PC-3 (cell line): Measurements from ENCODE around the gene BCR. TPM values are rescaled to one million over a fixed set of nuclear protein-coding genes. Genes with fewer than 3 reads are reported as not detected.

Source experiments
- ATAC-seq: fragments of 200-7000 bp; cut with Tn5 transposase; 2 replicates; pipeline ENCODE4 v1.9.1; 2020; ENCODE audit warnings: mild to moderate bottlenecking, moderate library complexity
- BruUV-seq: library from RNA; stranded (reverse); fragments of 400-500 nt; replicated peaks from 2 replicates; lab custom pipeline; 2021; lab: Mats Ljungman, UMichigan
- CTCF ChIA-PET: fragments of 300-600 bp; sonication (Branson Sonifier 250); formaldehyde crosslinking; loops from one replicate; lab custom pipeline; 2022; ENCODE audit warnings: antibody characterized with exemption; lab: Charles Lee
- POLR2A ChIA-PET: fragments of 300-600 bp; sonication (Branson Sonifier 250); formaldehyde crosslinking; loops from one replicate; lab custom pipeline; 2022; ENCODE audit warnings: antibody characterized with exemption; ENCODE audit not compliant: unreplicated experiment; lab: Charles Lee
- DNase-seq: peaks from one replicate; pipeline ENCODE4 v3.0.0-alpha.2; 2015
- H2AFZ ChIP-seq: fragments of 300-600 bp; sonication (generic); 2 replicates; pipeline ENCODE4 v1.6.0; 2016; ENCODE audit warnings: antibody characterized with exemption, low read length
- H3F3A ChIP-seq: fragments of 300-600 bp; sonication (generic); one replicate; pipeline ENCODE4 v1.6.0; 2017; ENCODE audit warnings: antibody characterized with exemption, low read length, control low read depth, mild to moderate bottlenecking; ENCODE audit not compliant: unreplicated experiment
- H3K27ac ChIP-seq: fragments of 300-600 bp; sonication (generic); 2 replicates; pipeline ENCODE4 v1.5.1; 2016; ENCODE audit warnings: mild to moderate bottlenecking, low read length
- H3K27me3 ChIP-seq: fragments of 300-600 bp; sonication (generic); 2 replicates; pipeline ENCODE4 v1.6.1; 2016; ENCODE audit warnings: low read length, mixed read lengths
- H3K36me3 ChIP-seq: fragments of 300-600 bp; sonication (generic); 2 replicates; pipeline ENCODE4 v1.6.1; 2016; ENCODE audit warnings: low read depth, mixed run types, low read length, mixed read lengths
- H3K4me1 ChIP-seq: fragments of 300-600 bp; sonication (generic); 2 replicates; pipeline ENCODE4 v1.5.1; 2016; ENCODE audit warnings: low read length; ENCODE audit not compliant: insufficient read depth
- H3K4me2 ChIP-seq: fragments of 300-600 bp; sonication (generic); 2 replicates; pipeline ENCODE4 v1.6.0; 2016; ENCODE audit warnings: low read length
- H3K4me3 ChIP-seq: fragments of 300-600 bp; sonication (generic); 2 replicates; pipeline ENCODE4 v1.5.1; 2016; ENCODE audit warnings: mild to moderate bottlenecking, low read length, mixed read lengths
- H3K79me2 ChIP-seq: fragments of 300-600 bp; sonication (generic); 2 replicates; pipeline ENCODE4 v1.6.1; 2017; ENCODE audit warnings: low read length, mixed read lengths
- H3K9ac ChIP-seq: fragments of 300-600 bp; sonication (generic); 2 replicates; pipeline ENCODE4 v1.6.0; 2016; ENCODE audit warnings: mild to moderate bottlenecking, low read length
- H3K9me2 ChIP-seq: fragments of 300-600 bp; sonication (generic); replicated peaks from 2 replicates; pipeline ENCODE4 v1.6.1; 2016; ENCODE audit warnings: mixed run types, low read length, mixed read lengths
- H3K9me3 ChIP-seq: fragments of 300-600 bp; sonication (generic); 2 replicates; pipeline ENCODE4 v1.6.1; 2016; ENCODE audit warnings: low read length, mixed read lengths
- H4K20me1 ChIP-seq: fragments of 300-600 bp; sonication (generic); 2 replicates; pipeline ENCODE4 v1.6.1; 2016; ENCODE audit warnings: low read length, mixed read lengths
- EZH2 ChIP-seq: fragments of 300-600 bp; sonication (generic); IDR thresholded peaks from one replicate; pipeline ENCODE4 v1.6.1; 2017; ENCODE audit warnings: antibody characterized with exemption, mild to moderate bottlenecking, low read length; ENCODE audit not compliant: unreplicated experiment
- EZH2phosphoT487 ChIP-seq: fragments of 300-600 bp; sonication (generic); IDR thresholded peaks from 2 replicates; pipeline ENCODE4 v1.6.1; 2018; ENCODE audit warnings: mild to moderate bottlenecking, antibody characterized with exemption, low read length, borderline replicate concordance
- intact Hi-C: fragments of 100-400 bp; cut with micrococcal nuclease; formaldehyde crosslinking; loops from 2 replicates; pipeline ENCODE4 v1.9.0; 2023
- total RNA-seq: library from RNA; depleted of rRNA; stranded (reverse); fragments of >200 nt; gene quantifications from 2 replicates; pipeline ENCODE4 v1.2.3, GENCODE V29; 2014
- TF ChIP-seq, protein P1 (sequence below): fragments of 300-600 bp; sonication (generic); conservative IDR thresholded peaks from 2 replicates; pipeline ENCODE4 v1.5.1; 2017; ENCODE audit warnings: antibody characterized with exemption, low read depth, mild to moderate bottlenecking, low read length

Gene BCR
- total RNA-seq, 1 experiment from 2014 or later, result 36.8 TPM

- ChIA-PET CTCF (no interaction called here), POLR2A (no interaction called here)
- DNase-seq, result no peak
- H3K9me2 ChIP-seq, result no peaks in the 10 kb centered on the region
- no TSS peak for BruUV-seq
- no peak overlapping the region for H3K4me2 ChIP-seq
- TF ChIP-seq, protein P1, sequence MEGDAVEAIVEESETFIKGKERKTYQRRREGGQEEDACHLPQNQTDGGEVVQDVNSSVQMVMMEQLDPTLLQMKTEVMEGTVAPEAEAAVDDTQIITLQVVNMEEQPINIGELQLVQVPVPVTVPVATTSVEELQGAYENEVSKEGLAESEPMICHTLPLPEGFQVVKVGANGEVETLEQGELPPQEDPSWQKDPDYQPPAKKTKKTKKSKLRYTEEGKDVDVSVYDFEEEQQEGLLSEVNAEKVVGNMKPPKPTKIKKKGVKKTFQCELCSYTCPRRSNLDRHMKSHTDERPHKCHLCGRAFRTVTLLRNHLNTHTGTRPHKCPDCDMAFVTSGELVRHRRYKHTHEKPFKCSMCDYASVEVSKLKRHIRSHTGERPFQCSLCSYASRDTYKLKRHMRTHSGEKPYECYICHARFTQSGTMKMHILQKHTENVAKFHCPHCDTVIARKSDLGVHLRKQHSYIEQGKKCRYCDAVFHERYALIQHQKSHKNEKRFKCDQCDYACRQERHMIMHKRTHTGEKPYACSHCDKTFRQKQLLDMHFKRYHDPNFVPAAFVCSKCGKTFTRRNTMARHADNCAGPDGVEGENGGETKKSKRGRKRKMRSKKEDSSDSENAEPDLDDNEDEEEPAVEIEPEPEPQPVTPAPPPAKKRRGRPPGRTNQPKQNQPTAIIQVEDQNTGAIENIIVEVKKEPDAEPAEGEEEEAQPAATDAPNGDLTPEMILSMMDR, result no peak
- no peak for TF ChIP-seq EZH2phosphoT487
- no peak for TF ChIP-seq EZH2
- H3K79me2 ChIP-seq, result no peaks in the 10 kb centered on the region
- H3K36me3 ChIP-seq, result no peaks in the 10 kb centered on the region
- no peaks in the 10 kb centered on the region for H4K20me1 ChIP-seq
- H3K27me3 ChIP-seq, result no peaks in the 10 kb centered on the region
- intact Hi-C loops, result no loop called here
- ATAC-seq, result no peak
- H3F3A ChIP-seq, result no peaks in the 10 kb centered on the region
- no peak overlapping the region for H2AFZ ChIP-seq
- H3K27ac ChIP-seq, result no peak overlapping the region
- H3K4me3 ChIP-seq, result no peak overlapping the region
- H3K9me3 ChIP-seq, result no peaks in the 10 kb centered on the region
- H3K9ac ChIP-seq, result no peak overlapping the region
- peaks cover 13% of the 10 kb centered on the region; the same call in 1 of the 2 replicates for H3K4me1 ChIP-seq
Observed at GRCh38 chr22:23302171-23303002, 122.1 kb downstream of the BCR start.

DNA sequence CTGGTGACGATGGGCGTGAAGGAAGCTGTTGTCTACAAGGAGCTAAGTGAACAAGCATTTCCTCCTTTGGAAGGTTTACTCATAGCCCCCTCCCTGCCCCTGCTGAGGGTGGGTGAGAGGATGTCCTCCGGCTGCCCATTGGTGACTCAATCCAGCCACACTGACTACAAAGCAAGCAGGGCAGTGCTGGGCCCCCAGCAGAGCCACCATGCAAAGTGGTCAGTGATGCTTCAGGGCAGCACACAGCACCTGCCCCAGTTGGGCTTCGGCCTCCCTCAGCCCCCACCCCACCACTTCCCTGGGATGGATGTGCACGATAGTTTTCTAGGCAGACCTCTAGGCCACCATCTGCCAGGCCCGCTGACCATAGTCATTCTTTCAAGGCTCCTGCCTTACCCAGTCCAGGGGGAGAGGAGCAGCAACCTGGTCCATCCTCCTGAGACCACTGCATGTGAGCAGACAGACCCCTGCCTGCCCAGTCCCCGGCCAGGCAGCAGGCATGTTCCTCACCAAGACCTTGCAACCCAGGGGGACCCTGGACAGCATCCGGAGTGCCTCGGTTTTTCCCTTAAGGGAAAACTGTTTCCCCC, 125.1 kb downstream of the BCR start:
- no TSS peak for BruUV-seq
- ATAC-seq (peak; percentile 94), DNase-seq (peak; percentile 53)
- H4K20me1 ChIP-seq, result no peaks in the 10 kb centered on the region
- no peaks in the 10 kb centered on the region for H3K36me3 ChIP-seq
- H3F3A ChIP-seq, result no peaks in the 10 kb centered on the region
- intact Hi-C loops, result no loop called here
- no peak for TF ChIP-seq EZH2phosphoT487
- TF ChIP-seq, protein P1, result no peak
- no peak for TF ChIP-seq EZH2
- no peak overlapping the region for H3K4me3 ChIP-seq
- no peaks in the 10 kb centered on the region for H3K79me2 ChIP-seq
- H3K4me1 ChIP-seq, result peaks cover 13% of the 10 kb centered on the region; the same call in 1 of the 2 replicates
- H2AFZ ChIP-seq, result no peak overlapping the region
- no peak overlapping the region for H3K4me2 ChIP-seq
- no peak overlapping the region for H3K9ac ChIP-seq
- ChIA-PET CTCF (no interaction called here), POLR2A (no interaction called here)
- H3K27me3 ChIP-seq, result no peaks in the 10 kb centered on the region
- H3K9me3 ChIP-seq, result no peaks in the 10 kb centered on the region
- H3K9me2 ChIP-seq, result no peaks in the 10 kb centered on the region
- H3K27ac ChIP-seq, result no peak overlapping the region

DNA sequence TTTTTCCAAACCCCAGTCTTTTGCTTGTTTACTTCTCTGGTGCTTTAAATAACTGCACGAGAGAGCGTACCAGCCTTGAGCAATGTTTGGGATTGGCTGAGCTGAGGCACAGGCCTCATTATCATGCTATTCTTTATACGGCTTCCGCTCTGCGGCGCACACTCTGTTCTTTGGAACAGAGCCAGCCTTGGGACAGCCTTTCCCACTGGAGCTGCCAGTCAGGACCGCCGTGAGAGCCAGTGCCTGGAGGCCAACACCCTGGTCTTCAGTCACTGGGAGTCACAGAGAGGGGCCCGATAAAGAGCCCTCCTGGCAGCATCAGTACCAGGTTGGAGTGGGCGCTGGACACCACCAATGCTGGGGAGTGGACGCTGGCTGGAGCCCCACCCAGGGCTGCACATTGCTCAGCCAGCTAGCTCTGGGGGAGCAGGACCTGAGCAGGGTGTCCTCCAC, 125.6 kb downstream of the BCR start:
- no peaks in the 10 kb centered on the region for H3K79me2 ChIP-seq
- H3K4me1 ChIP-seq, result peaks cover 13% of the 10 kb centered on the region; the same call in 1 of the 2 replicates
- no peak overlapping the region for H3K4me2 ChIP-seq
- H4K20me1 ChIP-seq, result no peaks in the 10 kb centered on the region
- DNase-seq (no peak), ATAC-seq (no peak)
- intact Hi-C loops, result no loop called here
- H3F3A ChIP-seq, result no peaks in the 10 kb centered on the region
- H3K36me3 ChIP-seq, result no peaks in the 10 kb centered on the region
- ChIA-PET POLR2A (no interaction called here), CTCF (no interaction called here)
- BruUV-seq, result no TSS peak
- H3K9ac ChIP-seq, result no peak overlapping the region
- no peaks in the 10 kb centered on the region for H3K9me2 ChIP-seq
- no peaks in the 10 kb centered on the region for H3K27me3 ChIP-seq
- H3K4me3 ChIP-seq, result no peak overlapping the region
- no peaks in the 10 kb centered on the region for H3K9me3 ChIP-seq
- no peak overlapping the region for H2AFZ ChIP-seq
- H3K27ac ChIP-seq, result no peak overlapping the region
- TF ChIP-seq EZH2 (no peak), EZH2phosphoT487 (no peak)
- TF ChIP-seq, protein P1, result no peak
